Measurements from ENCODE around the gene CNTNAP2. TPM values are rescaled to one million over a fixed set of nuclear protein-coding genes. Genes with fewer than 3 reads are reported as not detected.

CNTNAP2 gene
- total and polyA plus RNA-seq, 2 of the 4 experiments (the other 2 are of a cell fraction), result not detected

DNA sequence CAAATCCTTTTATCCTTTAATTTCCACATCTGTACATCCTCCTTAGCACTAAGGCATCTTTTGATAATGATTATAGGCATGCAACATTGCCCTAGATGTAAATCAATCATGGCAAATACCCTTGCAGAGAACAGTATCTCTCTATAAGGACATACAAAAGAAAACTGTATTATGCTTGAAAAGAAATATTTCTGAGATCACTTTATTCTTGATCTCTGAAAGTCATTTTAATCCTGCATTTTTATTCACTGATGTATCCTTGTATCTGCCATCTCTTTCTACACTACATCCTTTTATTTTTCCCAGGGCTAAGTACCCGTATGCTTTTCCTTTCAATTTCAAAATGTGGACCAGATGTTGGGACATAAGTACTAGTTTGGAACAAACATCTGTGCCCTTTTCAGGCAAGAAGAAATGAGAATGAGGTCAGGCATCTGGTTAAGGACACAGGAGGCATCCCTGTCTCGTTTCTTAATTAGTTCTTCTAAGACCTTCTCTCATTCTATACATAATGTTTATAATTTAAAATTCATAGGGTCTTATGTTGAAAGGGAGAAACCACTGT, 338.6 kb downstream of the CNTNAP2 start:
- intact Hi-C loops (cut with micrococcal nuclease), result no loop called here
- Histone ChIP-seq H3K4me3 (ENCODE audit: insufficient read depth, low read depth, low read length) (no peak overlapping the region), H3K27me3 (ENCODE audit: control insufficient read depth, insufficient read depth, low read length) (no peaks in the 10 kb centered on the region), H3K9me3 (ENCODE audit: control insufficient read depth, insufficient read depth, low read length) (peaks cover 3% of the 10 kb centered on the region), H2BK15ac (ENCODE audit: low read depth, low read length) (no peak overlapping the region), H3K18ac (ENCODE audit: low read depth, low read length) (no peak overlapping the region), H4K91ac (ENCODE audit: insufficient read depth, low read depth, low read length) (no peak overlapping the region), H3K4ac (ENCODE audit: low read depth, low read length) (no peak overlapping the region), H2AK5ac (ENCODE audit: low read depth, low read length) (no peak overlapping the region), H4K8ac (ENCODE audit: low read depth in 2 of 2, low read length in 2 of 2) (no peak overlapping the region), H3K4me2 (ENCODE audit: low read depth, low read length) (no peak overlapping the region), H3K36me3 (ENCODE audit: control insufficient read depth, insufficient read depth, low read length) (no peaks in the 10 kb centered on the region), H3K23ac (ENCODE audit: low read depth, low read length) (no peak overlapping the region), H3K14ac (replicated peaks; ENCODE audit: low read depth, low read length) (no peak overlapping the region), H3K27ac (ENCODE audit: insufficient read depth, low read length) (no peak overlapping the region), H2BK20ac (ENCODE audit: low read depth, low read length) (no peak overlapping the region), H4K5ac (ENCODE audit: low read depth, low read length) (no peak overlapping the region), H2AFZ (replicated peaks; ENCODE audit: low read length, poor library complexity) (no peak overlapping the region), H3K9me1 (ENCODE audit: insufficient read depth, low read length) (no peaks in the 10 kb centered on the region), H2BK120ac (ENCODE audit: low read depth, low read length) (no peak overlapping the region), H3K56ac (ENCODE audit: extremely low read depth, insufficient read depth, low read length) (no peak overlapping the region), H3K4me1 (ENCODE audit: control insufficient read depth, insufficient read depth, low read length) (no peaks in the 10 kb centered on the region), H3K9ac (ENCODE audit: low read depth, low read length) (no peak overlapping the region), H3K79me1 (ENCODE audit: low read depth in 1 of 2, low read length in 2 of 2) (no peaks in the 10 kb centered on the region), H2AK9ac (replicated peaks; ENCODE audit: low read depth, low read length, poor library complexity) (no peak overlapping the region), H2BK5ac (ENCODE audit: low read depth, low read length, poor library complexity, severe bottlenecking) (no peak overlapping the region), H4K20me1 (ENCODE audit: insufficient read depth, low read length) (no peaks in the 10 kb centered on the region)
- in situ Hi-C loops (cut with MboI; ENCODE audit: low sequenced_read_pairs), result no loop called here
- DNase-seq (no peak), ATAC-seq (ENCODE audit: low read depth) (no peak)
- BruUV-seq (replicated peaks), result no TSS peak
- dilution Hi-C loops (cut with HindIII; ENCODE audit: low sequenced_read_pairs, unreplicated experiment), result no loop called here
- CTCF ChIA-PET, result no interaction called here
- TF ChIP-seq, protein P1, sequence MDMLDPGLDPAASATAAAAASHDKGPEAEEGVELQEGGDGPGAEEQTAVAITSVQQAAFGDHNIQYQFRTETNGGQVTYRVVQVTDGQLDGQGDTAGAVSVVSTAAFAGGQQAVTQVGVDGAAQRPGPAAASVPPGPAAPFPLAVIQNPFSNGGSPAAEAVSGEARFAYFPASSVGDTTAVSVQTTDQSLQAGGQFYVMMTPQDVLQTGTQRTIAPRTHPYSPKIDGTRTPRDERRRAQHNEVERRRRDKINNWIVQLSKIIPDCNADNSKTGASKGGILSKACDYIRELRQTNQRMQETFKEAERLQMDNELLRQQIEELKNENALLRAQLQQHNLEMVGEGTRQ (IDR thresholded peaks at IDR 0.05; ENCODE audit: low read depth, low read length), result no peak
- TF ChIP-seq, protein P2, sequence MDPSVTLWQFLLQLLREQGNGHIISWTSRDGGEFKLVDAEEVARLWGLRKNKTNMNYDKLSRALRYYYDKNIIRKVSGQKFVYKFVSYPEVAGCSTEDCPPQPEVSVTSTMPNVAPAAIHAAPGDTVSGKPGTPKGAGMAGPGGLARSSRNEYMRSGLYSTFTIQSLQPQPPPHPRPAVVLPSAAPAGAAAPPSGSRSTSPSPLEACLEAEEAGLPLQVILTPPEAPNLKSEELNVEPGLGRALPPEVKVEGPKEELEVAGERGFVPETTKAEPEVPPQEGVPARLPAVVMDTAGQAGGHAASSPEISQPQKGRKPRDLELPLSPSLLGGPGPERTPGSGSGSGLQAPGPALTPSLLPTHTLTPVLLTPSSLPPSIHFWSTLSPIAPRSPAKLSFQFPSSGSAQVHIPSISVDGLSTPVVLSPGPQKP (IDR thresholded peaks at IDR 0.05; ENCODE audit: borderline replicate concordance, low read depth, low read length), result no peak
- TF ChIP-seq MAZ (IDR thresholded peaks at IDR 0.05; ENCODE audit: borderline replicate concordance, low read depth, low read length), result no peak
- TF ChIP-seq CEBPB (IDR thresholded peaks at IDR 0.05; ENCODE audit: low read depth, low read length), result no peak
- no peak for TF ChIP-seq RCOR1 (IDR thresholded peaks at IDR 0.05; ENCODE audit: insufficient replicate concordance, low read length)
- no peak for TF ChIP-seq FOS (IDR thresholded peaks at IDR 0.05; ENCODE audit: low read depth, low read length)
- TF ChIP-seq NFE2L2 (IDR thresholded peaks at IDR 0.05; ENCODE audit: low read depth, low read length), result no peak
- TF ChIP-seq POLR2A (IDR thresholded peaks at IDR 0.05; ENCODE audit: low read depth, low read length), result no peak
- no peak for TF ChIP-seq RFX5 (IDR thresholded peaks at IDR 0.05; ENCODE audit: low read depth, low read length)
- POLR2A ChIA-PET (ENCODE audit: unreplicated experiment), result no interaction called here
- WGBS, 2 experiments (ENCODE audit: extremely low coverage in 2 of 2, insufficient read length in 1 of 2), result no CpG with 5 or more reads among the region's 2 CpGs
